Mesothelial cell of epicardium (in vitro differentiated cells): ENCODE results near the gene CTF1. TPM values are rescaled to one million over a fixed set of nuclear protein-coding genes. Genes with fewer than 3 reads are reported as not detected.
A peak's percentile ranks its signal among the peaks of the same experiment; 100 is the strongest.

Source experiments
- DNase-seq, 2 experiments: peaks; one replicate each; pipeline ENCODE4 v3.0.0; 2021; ENCODE audit warnings: low spot score in 2 of 2; ENCODE audit not compliant: unreplicated experiment in 2 of 2
- H3K27ac Mint-ChIP-seq: 2 replicates; pipeline ENCODE4 v1.8.0; 2021; ENCODE audit warnings: mixed read lengths
- H3K27me3 Mint-ChIP-seq: 2 replicates; pipeline ENCODE4 v1.8.0; 2021; ENCODE audit warnings: low read depth, mixed read lengths
- H3K36me3 Mint-ChIP-seq: 2 replicates; pipeline ENCODE4 v1.8.0; 2021; ENCODE audit warnings: mixed read lengths
- H3K4me1 Mint-ChIP-seq: 2 replicates; pipeline ENCODE4 v1.8.0; 2021; ENCODE audit warnings: mixed read lengths
- H3K4me3 Mint-ChIP-seq: 2 replicates; pipeline ENCODE4 v1.8.0; 2021; ENCODE audit warnings: mild to moderate bottlenecking, moderate library complexity, mixed read lengths
- H3K9me3 Mint-ChIP-seq: 2 replicates; pipeline ENCODE4 v1.8.0; 2021; ENCODE audit warnings: mixed read lengths
- total RNA-seq: library from RNA; stranded (reverse); gene quantifications from 3 replicates; pipeline ENCODE4 v1.2.1, GENCODE V29; 2021
- TF ChIP-seq, protein P1 (sequence below): fragments of 200-600 bp; sonication (generic); IDR thresholded peaks from one replicate; pipeline ENCODE4 v1.5.0; 2021; ENCODE audit warnings: antibody characterized with exemption; ENCODE audit not compliant: unreplicated experiment

The CTF1 gene
- total RNA-seq, 1 donor from 2014 or later = 9.1 TPM

DNA sequence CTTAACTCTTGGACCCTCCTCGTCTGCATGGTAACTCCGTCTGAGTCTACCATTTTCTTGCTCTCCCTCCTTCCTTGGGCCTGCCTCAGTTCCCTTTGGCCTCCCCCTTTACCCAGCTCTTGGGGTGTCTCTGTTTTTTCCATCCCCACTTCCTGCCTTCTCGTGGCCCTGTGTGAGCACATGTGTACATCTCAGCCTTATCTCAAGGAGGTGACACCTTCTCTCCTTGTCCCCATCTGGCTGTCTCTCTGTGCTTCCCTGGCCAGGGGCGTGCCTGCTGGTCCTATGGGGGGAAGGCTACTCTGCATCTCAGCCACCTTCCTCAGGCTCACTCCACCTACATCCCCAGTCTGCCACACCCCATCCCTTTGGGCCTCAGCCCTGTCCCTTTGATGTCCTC is 6.6 kb downstream of the CTF1 start:
- Mint-ChIP-seq H3K36me3 (no peaks in the 10 kb centered on the region), H3K27ac (peak overlapping the region; percentile 99), H3K27me3 (no peaks in the 10 kb centered on the region), H3K4me3 (peak overlapping the region; percentile 90), H3K4me1 (peaks cover 12% of the 10 kb centered on the region), H3K9me3 (no peaks in the 10 kb centered on the region)
- TF ChIP-seq, protein P1, sequence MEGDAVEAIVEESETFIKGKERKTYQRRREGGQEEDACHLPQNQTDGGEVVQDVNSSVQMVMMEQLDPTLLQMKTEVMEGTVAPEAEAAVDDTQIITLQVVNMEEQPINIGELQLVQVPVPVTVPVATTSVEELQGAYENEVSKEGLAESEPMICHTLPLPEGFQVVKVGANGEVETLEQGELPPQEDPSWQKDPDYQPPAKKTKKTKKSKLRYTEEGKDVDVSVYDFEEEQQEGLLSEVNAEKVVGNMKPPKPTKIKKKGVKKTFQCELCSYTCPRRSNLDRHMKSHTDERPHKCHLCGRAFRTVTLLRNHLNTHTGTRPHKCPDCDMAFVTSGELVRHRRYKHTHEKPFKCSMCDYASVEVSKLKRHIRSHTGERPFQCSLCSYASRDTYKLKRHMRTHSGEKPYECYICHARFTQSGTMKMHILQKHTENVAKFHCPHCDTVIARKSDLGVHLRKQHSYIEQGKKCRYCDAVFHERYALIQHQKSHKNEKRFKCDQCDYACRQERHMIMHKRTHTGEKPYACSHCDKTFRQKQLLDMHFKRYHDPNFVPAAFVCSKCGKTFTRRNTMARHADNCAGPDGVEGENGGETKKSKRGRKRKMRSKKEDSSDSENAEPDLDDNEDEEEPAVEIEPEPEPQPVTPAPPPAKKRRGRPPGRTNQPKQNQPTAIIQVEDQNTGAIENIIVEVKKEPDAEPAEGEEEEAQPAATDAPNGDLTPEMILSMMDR = no peak
- no peak for DNase-seq

- H3K4me1 Mint-ChIP-seq = peaks cover 12% of the 10 kb centered on the region
- TF ChIP-seq, protein P1 = no peak
- no peaks in the 10 kb centered on the region for H3K9me3 Mint-ChIP-seq
- DNase-seq = no peak
- no peaks in the 10 kb centered on the region for H3K27me3 Mint-ChIP-seq
- no peaks in the 10 kb centered on the region for H3K36me3 Mint-ChIP-seq
- H3K27ac Mint-ChIP-seq = peak overlapping the region; percentile 85
- no peak overlapping the region for H3K4me3 Mint-ChIP-seq
These were observed 7.2 kb downstream of the CTF1 start for GRCh38 chr16:30903596-30903995.

DNA sequence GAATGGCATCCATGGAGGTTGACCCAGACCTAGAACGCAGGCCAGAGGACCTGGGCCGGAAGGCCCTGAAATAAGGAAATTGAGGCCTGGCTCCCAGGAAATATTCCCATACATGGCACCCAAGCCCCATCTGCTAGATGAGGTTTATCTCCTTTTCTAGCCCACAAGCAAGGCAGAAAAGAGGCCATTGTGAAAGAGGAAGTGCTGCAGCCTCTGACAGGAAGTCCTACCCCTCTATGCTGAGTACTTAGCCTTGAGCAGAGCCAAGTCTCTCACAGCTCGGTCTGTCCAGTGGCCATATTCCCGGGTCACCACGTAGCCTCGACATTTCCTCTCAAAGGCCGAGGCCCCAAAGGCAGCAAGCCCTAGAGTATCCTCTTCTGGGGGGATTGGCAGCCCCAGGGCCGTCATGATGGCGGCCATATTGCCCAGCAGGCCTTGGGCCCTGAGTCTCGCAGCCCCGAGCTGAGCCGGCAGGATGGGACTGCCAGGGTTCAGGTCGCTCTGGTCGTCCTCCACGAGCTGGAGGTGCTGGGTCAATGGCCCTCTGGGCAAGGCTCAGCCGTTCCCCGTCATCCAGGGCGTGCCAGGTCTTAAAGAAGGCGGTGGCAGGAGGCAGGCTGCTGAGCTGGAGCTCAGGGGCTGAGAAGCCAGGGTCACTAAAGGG is 7.8 kb downstream of the CTF1 start:
- H3K9me3 Mint-ChIP-seq = no peaks in the 10 kb centered on the region
- no peak for DNase-seq
- no peaks in the 10 kb centered on the region for H3K36me3 Mint-ChIP-seq
- TF ChIP-seq, protein P1 = no peak
- no peaks in the 10 kb centered on the region for H3K27me3 Mint-ChIP-seq
- H3K4me3 Mint-ChIP-seq = no peak overlapping the region
- peak overlapping the region; percentile 85 for H3K27ac Mint-ChIP-seq
- H3K4me1 Mint-ChIP-seq = peaks cover 12% of the 10 kb centered on the region

GRCh38 chr16:30907064-30907463 is 10.7 kb downstream of the CTF1 start:
- H3K27ac Mint-ChIP-seq = no peak overlapping the region
- TF ChIP-seq, protein P1 = no peak
- peaks cover 12% of the 10 kb centered on the region for H3K4me1 Mint-ChIP-seq
- H3K27me3 Mint-ChIP-seq = no peaks in the 10 kb centered on the region
- no peak for DNase-seq
- H3K4me3 Mint-ChIP-seq = no peak overlapping the region
- no peaks in the 10 kb centered on the region for H3K36me3 Mint-ChIP-seq
- no peaks in the 10 kb centered on the region for H3K9me3 Mint-ChIP-seq

- no peak overlapping the region for H3K27ac Mint-ChIP-seq
- TF ChIP-seq, protein P1 = no peak
- H3K9me3 Mint-ChIP-seq = no peaks in the 10 kb centered on the region
- H3K36me3 Mint-ChIP-seq = no peaks in the 10 kb centered on the region
- DNase-seq = no peak
- no peaks in the 10 kb centered on the region for H3K27me3 Mint-ChIP-seq
- H3K4me3 Mint-ChIP-seq = no peak overlapping the region
- no peaks in the 10 kb centered on the region for H3K4me1 Mint-ChIP-seq
These were observed 14.1 kb downstream of the CTF1 start for GRCh38 chr16:30910427-30911029.
